Lower leg skin (tissue), 4 donors: ENCODE measurements around the gene EGFLAM. TPM values are rescaled to one million over a fixed set of nuclear protein-coding genes. Genes with fewer than 3 reads are reported as not detected.

Source experiments
- DNase-seq, 2 donors: peaks; one replicate each; pipeline ENCODE4 v3.0.0-alpha.2; 2019; ENCODE audit warnings: low spot score in 2 of 2
- H3K4me3 ChIP-seq: fragments of 200-600 bp; sonication (generic); 2 replicates; pipeline ENCODE4 v1.5.1; 2017; ENCODE audit warnings: mild to moderate bottlenecking, low read depth; ENCODE audit not compliant: poor library complexity, severe bottlenecking
- POLR2A ChIP-seq, 2 donors: fragments of 450-650 bp; IDR thresholded peaks; one replicate each; pipeline ENCODE4 v1.6.1; 2016 to 2017; ENCODE audit warnings: antibody characterized with exemption in 2 of 2, mild to moderate bottlenecking in 1 of 2, moderate library complexity in 1 of 2
- WGBS, 2 donors: methylation state at CpG; one replicate each; pipeline ENCODE4 v1.1.5; 2018; 5-methylcytosine and 5-hydroxymethylcytosine counted together
- intact Hi-C: fragments of 100-400 bp; cut with DNase I; formaldehyde crosslinking; loops from one replicate; pipeline ENCODE4 v1.15.0; 2023; ENCODE audit warnings: low total_unique reads
- total RNA-seq, 4 donors: library from RNA; depleted of rRNA; stranded (reverse); fragments of >200 nt; gene quantifications; one replicate each; pipeline ENCODE4 v1.1.0, GENCODE V29; 2016
- TF ChIP-seq, protein P1 (sequence below), 3 donors: fragments of 450-650 bp; IDR thresholded peaks; one replicate each; pipeline ENCODE4 v1.5.1; 2016; ENCODE audit warnings: antibody characterized with exemption in 3 of 3, mild to moderate bottlenecking in 3 of 3, moderate library complexity in 2 of 3

EGFLAM gene
- total RNA-seq, 4 donors from 2014 or later = 0.72 to 4.4 (median 2.7) TPM

GRCh38 chr5:38370358-38371100, 112.2 kb downstream of the EGFLAM start:
- no peak overlapping the region for H3K4me3 ChIP-seq
- TF ChIP-seq, protein P1, sequence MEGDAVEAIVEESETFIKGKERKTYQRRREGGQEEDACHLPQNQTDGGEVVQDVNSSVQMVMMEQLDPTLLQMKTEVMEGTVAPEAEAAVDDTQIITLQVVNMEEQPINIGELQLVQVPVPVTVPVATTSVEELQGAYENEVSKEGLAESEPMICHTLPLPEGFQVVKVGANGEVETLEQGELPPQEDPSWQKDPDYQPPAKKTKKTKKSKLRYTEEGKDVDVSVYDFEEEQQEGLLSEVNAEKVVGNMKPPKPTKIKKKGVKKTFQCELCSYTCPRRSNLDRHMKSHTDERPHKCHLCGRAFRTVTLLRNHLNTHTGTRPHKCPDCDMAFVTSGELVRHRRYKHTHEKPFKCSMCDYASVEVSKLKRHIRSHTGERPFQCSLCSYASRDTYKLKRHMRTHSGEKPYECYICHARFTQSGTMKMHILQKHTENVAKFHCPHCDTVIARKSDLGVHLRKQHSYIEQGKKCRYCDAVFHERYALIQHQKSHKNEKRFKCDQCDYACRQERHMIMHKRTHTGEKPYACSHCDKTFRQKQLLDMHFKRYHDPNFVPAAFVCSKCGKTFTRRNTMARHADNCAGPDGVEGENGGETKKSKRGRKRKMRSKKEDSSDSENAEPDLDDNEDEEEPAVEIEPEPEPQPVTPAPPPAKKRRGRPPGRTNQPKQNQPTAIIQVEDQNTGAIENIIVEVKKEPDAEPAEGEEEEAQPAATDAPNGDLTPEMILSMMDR (IDR thresholded peaks at IDR 0.05) = no peak
- no peak for TF ChIP-seq POLR2A (IDR thresholded peaks at IDR 0.05)
- DNase-seq = no peak
- intact Hi-C loops = no loop called here
- 86 to 87% methylated on average over 11 of the region's 11 CpGs for WGBS, 2 donors

DNA sequence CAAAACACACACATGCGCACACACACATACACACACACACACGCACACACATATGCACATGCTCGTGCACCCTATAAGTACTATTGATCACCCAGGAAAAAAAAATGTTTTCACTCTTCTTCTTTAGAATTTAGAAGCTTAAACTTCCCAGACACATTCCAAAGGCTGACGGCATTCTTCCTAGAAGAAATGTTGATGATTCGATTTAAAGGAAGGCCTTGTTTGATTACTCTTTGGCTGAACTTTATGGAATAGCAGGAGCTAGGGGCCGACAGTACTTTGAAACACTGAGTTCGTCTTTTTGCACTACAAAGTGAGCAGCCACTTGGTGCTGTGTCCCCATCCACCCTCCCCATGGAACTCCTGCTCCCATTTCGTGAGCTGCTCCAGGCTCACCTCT, 113.2 kb downstream of the EGFLAM start:
- intact Hi-C loops = no loop called here
- 85 to 89% methylated on average over 8 of the region's 8 CpGs for WGBS, 2 donors
- no peak for TF ChIP-seq POLR2A (IDR thresholded peaks at IDR 0.05)
- TF ChIP-seq, protein P1 (IDR thresholded peaks at IDR 0.05) = no peak
- no peak for DNase-seq
- no peak overlapping the region for H3K4me3 ChIP-seq

DNA sequence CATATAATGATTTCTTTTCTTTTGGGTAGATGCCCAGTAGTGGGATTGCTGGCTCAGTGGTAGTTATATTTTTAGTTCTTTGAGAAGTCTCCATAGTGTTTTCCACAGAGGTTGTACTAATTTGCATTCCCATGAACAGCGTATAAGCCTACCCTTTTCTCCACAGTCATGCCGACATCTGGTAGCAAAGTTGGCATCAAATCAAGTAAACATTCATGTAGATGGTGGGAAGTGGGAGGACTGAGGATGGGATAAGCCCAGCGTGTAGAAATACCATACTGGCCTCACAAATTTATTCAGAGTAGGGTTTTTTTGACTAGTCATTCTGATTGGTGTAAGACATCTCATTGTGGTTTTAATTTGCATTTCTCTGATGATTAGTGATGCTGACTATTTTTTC, 115.4 kb downstream of the EGFLAM start:
- intact Hi-C loops = no loop called here
- H3K4me3 ChIP-seq = no peak overlapping the region
- WGBS, 2 donors = 55 to 68% methylated on average over 3 of the region's 3 CpGs
- TF ChIP-seq, protein P1 (IDR thresholded peaks at IDR 0.05) = no peak
- no peak for TF ChIP-seq POLR2A (IDR thresholded peaks at IDR 0.05)
- DNase-seq = no peak

GRCh38 chr5:38375423-38375822, 117.1 kb downstream of the EGFLAM start:
- intact Hi-C loops = no loop called here
- TF ChIP-seq, protein P1 (IDR thresholded peaks at IDR 0.05) = no peak
- TF ChIP-seq POLR2A (IDR thresholded peaks at IDR 0.05) = no peak
- WGBS, 2 donors = 88 to 91% methylated on average over 1 of the region's 1 CpG
- DNase-seq = no peak
- no peak overlapping the region for H3K4me3 ChIP-seq

GRCh38 chr5:38376404-38376803, 118.0 kb downstream of the EGFLAM start:
- TF ChIP-seq, protein P1 (IDR thresholded peaks at IDR 0.05) = no peak
- TF ChIP-seq POLR2A (IDR thresholded peaks at IDR 0.05) = no peak
- no peak overlapping the region for H3K4me3 ChIP-seq
- WGBS, 2 donors = 75 to 88% methylated on average over 2 of the region's 2 CpGs
- DNase-seq = no peak
- intact Hi-C loops = no loop called here

DNA sequence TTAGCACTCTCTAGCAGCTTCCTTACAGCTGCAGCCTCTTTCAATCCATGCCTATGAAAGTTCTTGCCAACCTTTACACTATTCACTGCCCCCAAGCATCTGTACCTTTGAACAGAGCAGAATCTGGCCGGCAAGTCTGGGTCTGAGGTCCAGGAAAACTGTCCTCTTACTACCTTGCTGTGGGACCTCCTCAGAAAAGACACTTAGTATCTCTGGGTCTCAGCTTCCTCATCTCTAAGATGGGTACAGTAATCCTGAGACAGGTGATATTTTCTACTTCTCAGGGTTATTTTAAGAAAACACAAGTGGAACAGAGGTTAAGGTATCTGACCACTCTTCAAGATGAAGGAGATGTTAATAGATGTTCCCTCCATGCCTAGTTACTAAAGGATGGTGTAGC, 120.2 kb downstream of the EGFLAM start:
- no peak overlapping the region for H3K4me3 ChIP-seq
- no peak for DNase-seq
- WGBS, 2 donors = 80 to 94% methylated on average over 1 of the region's 1 CpG
- intact Hi-C loops = no loop called here
- TF ChIP-seq POLR2A (IDR thresholded peaks at IDR 0.05) = no peak
- TF ChIP-seq, protein P1 (IDR thresholded peaks at IDR 0.05) = no peak
